Stomach (tissue), 9 donors: Measurements from ENCODE around the gene TRIM59. TPM values are rescaled to one million over a fixed set of nuclear protein-coding genes. Genes with fewer than 3 reads are reported as not detected.
"Not testable (repeated sequence)": the region's sequence is repeated elsewhere in the genome, so short reads cannot be mapped to it uniquely, and the experiment has no call there.

Experiments used
- DNase-seq, 2 donors: peaks; one replicate each; pipeline versions ENCODE4 v3.0.0 to v3.0.0-alpha.2; 2013 to 2019
- H3K27ac ChIP-seq, 5 donors: fragments of 200-600 bp in 4 of 5; sonication (generic) in 4 of 5; one replicate each; pipeline ENCODE4 v1.5.1; 2013 to 2019; ENCODE audit warnings: mild to moderate bottlenecking in 1 of 5, moderate library complexity in 1 of 5
- H3K27me3 ChIP-seq, 3 donors: fragments of 200-600 bp; sonication (generic); one replicate each; pipeline ENCODE4 v1.5.1; 2017 to 2019; ENCODE audit warnings: mixed run types in 1 of 3
- H3K36me3 ChIP-seq, 4 donors: fragments of 200-600 bp; sonication (generic); 1 replicate in 3 of 4; 2 replicates in 1 of 4; pipeline ENCODE4 v1.5.1; 2016 to 2019
- H3K4me1 ChIP-seq, 4 donors: fragments of 200-600 bp; sonication (generic); one replicate each; pipeline ENCODE4 v1.5.1; 2016 to 2019
- H3K4me3 ChIP-seq, 4 donors: fragments of 200-600 bp; sonication (generic) in 3 of 4; one replicate each; pipeline ENCODE4 v1.5.1; 2016 to 2019; ENCODE audit warnings: mild to moderate bottlenecking in 1 of 4
- H3K9me3 ChIP-seq, 4 donors: fragments of 200-600 bp; sonication (generic); one replicate each; pipeline ENCODE4 v1.5.1; 2016 to 2019
- CTCF ChIP-seq, 7 experiments: fragments of 450-650 bp in 4 of 7; fragments of 200-600 bp in 3 of 7; sonication (generic) in 3 of 7; IDR thresholded peaks; one replicate each; pipeline ENCODE4 v1.5.1; 2016 to 2019; ENCODE audit warnings: antibody characterized with exemption in 7 of 7, control low read depth in 2 of 7, mild to moderate bottlenecking in 1 of 7
- EP300 ChIP-seq: sonication (generic); formaldehyde crosslinking; IDR thresholded peaks from one replicate; pipeline ENCODE4 v1.6.1; 2017; ENCODE audit warnings: antibody characterized with exemption
- POLR2A ChIP-seq, 4 donors: fragments of 450-650 bp; IDR thresholded peaks; one replicate each; pipeline ENCODE4 v1.6.1; 2016; ENCODE audit warnings: antibody characterized with exemption in 4 of 4, control low read depth in 2 of 4, mild to moderate bottlenecking in 1 of 4, moderate library complexity in 1 of 4
- POLR2AphosphoS5 ChIP-seq, 3 donors: sonication (generic); formaldehyde crosslinking; IDR thresholded peaks; one replicate each; pipeline ENCODE4 v1.6.1; 2016; ENCODE audit warnings: antibody characterized with exemption in 3 of 3
- WGBS, 5 donors: extraction: QIAGEN DNeasy Blood & Tissue Kit in 3 of 5; methylation state at CpG; one replicate each; pipeline versions ENCODE4 v1.1.5 to v1.1.7; 2013 to 2018; 5-methylcytosine and 5-hydroxymethylcytosine counted together
- intact Hi-C: fragments of 100-400 bp; cut with DNase I; formaldehyde crosslinking; loops from one replicate; pipeline ENCODE4 v1.15.1; 2023; ENCODE audit warnings: low total_unique reads
- polyA plus RNA-seq, 3 donors: library from polyadenylated mRNA; stranded (reverse); fragments of 200-250 nt; gene quantifications; one replicate each; pipeline ENCODE4 v1.2.3, GENCODE V29; 2013
- total RNA-seq, 5 donors: library from RNA; depleted of rRNA; stranded (reverse); fragments of >200 nt; gene quantifications; one replicate each; pipeline versions ENCODE4 v1.1.0 to v1.2.3, GENCODE V29; 2014 to 2016
- donor health status: healthy with polysubstance abuse.
- donor health status: Bipolar disorder and iron deficiency.
- donor health status: healthy.

The TRIM59 gene
- total and polyA plus RNA-seq, 8 donors = 0.29 to 8.6 (median 1.3) TPM; not detected in 1

GRCh38 chr3:160454995-160455394 lies 5.4 kb upstream of the TRIM59 start:
- Histone ChIP-seq H3K36me3 (no peaks in the 10 kb centered on the region), H3K4me1 (peaks cover 0 to 6% (median 5%) of the 10 kb centered on the region in 4 donors), H3K4me3 (no peak overlapping the region), H3K27ac (no peak overlapping the region), H3K9me3 (peaks cover 0 to 2% (median 0%) of the 10 kb centered on the region in 4 donors), H3K27me3 (peaks cover 0 to 4% (median 1%) of the 10 kb centered on the region in 3 donors)
- TF ChIP-seq POLR2A (IDR thresholded peaks at IDR 0.05) (no peak), POLR2AphosphoS5 (IDR thresholded peaks at IDR 0.05) (no peak), CTCF (IDR thresholded peaks at IDR 0.05) (no peak), EP300 (no peak)
- 69 to 82% (median 80%) methylated on average over 1 of the region's 1 CpG for WGBS, 5 donors
- no peak for DNase-seq
- intact Hi-C loops = no loop called here

GRCh38 chr3:160452251-160452650 lies 2.7 kb upstream of the TRIM59 start:
- DNase-seq, H3K36me3 ChIP-seq, H3K4me3 ChIP-seq, H3K9me3 ChIP-seq, intact Hi-C loops, H3K27ac ChIP-seq: not testable (repeated sequence)
- WGBS, 5 donors = 94 to 98% (median 96%) methylated on average over 16 to 19 of the region's 19 CpGs
- peaks cover 0 to 32% (median 20%) of the 10 kb centered on the region in 4 donors for H3K4me1 ChIP-seq
- peaks cover 0 to 12% (median 11%) of the 10 kb centered on the region in 3 donors for H3K27me3 ChIP-seq

GRCh38 chr3:160451602-160452001 lies 2.0 kb upstream of the TRIM59 start:
- TF ChIP-seq CTCF (IDR thresholded peaks at IDR 0.05) = no peak
- no peak for TF ChIP-seq EP300
- TF ChIP-seq POLR2AphosphoS5 (IDR thresholded peaks at IDR 0.05) = no peak
- no peak for TF ChIP-seq POLR2A (IDR thresholded peaks at IDR 0.05)
- Histone ChIP-seq H3K27ac (no peak overlapping the region), H3K27me3 (peaks cover 0 to 12% (median 11%) of the 10 kb centered on the region in 3 donors), H3K9me3 (peaks cover 0 to 5% (median 0%) of the 10 kb centered on the region in 4 donors), H3K36me3 (no peaks in the 10 kb centered on the region), H3K4me3 (no peak overlapping the region), H3K4me1 (peaks cover 0 to 36% (median 20%) of the 10 kb centered on the region in 4 donors)
- no peak for DNase-seq
- WGBS, 5 donors = 84 to 91% (median 87%) methylated on average over 4 of the region's 4 CpGs
- intact Hi-C loops = no loop called here

GRCh38 chr3:160450846-160451245 lies 1.3 kb upstream of the TRIM59 start:
- Histone ChIP-seq H3K27ac (no peak overlapping the region), H3K4me3 (no peak overlapping the region), H3K27me3 (peaks cover 0 to 12% (median 11%) of the 10 kb centered on the region in 3 donors), H3K9me3 (peaks cover 0 to 5% (median 0%) of the 10 kb centered on the region in 4 donors), H3K4me1 (peaks cover 0 to 38% (median 20%) of the 10 kb centered on the region in 4 donors), H3K36me3 (no peaks in the 10 kb centered on the region)
- TF ChIP-seq EP300 (no peak), CTCF (IDR thresholded peaks at IDR 0.05) (no peak)
- peak in 1 of 2 donors; percentile 20 for DNase-seq
- intact Hi-C loops = no loop called here
- 66 to 76% (median 72%) methylated on average over 3 of the region's 3 CpGs for WGBS, 5 donors

GRCh38 chr3:160448845-160449635 lies 546 bp downstream of the TRIM59 start:
- peaks cover 0 to 38% (median 20%) of the 10 kb centered on the region in 4 donors for H3K4me1 ChIP-seq
- intact Hi-C loops = no loop called here
- WGBS, 5 donors = 1 to 2% (median 2%) methylated on average over 23 to 26 of the region's 26 CpGs
- peaks cover 0 to 5% (median 0%) of the 10 kb centered on the region in 4 donors for H3K9me3 ChIP-seq
- no peaks in the 10 kb centered on the region for H3K36me3 ChIP-seq
- H3K27ac ChIP-seq = peak overlapping the region; percentile 72 to 86 (median 81)
- TF ChIP-seq CTCF (IDR thresholded peaks at IDR 0.05) = no peak
- no peak for TF ChIP-seq POLR2A (IDR thresholded peaks at IDR 0.05)
- TF ChIP-seq POLR2AphosphoS5 (IDR thresholded peaks at IDR 0.05) = no peak
- H3K4me3 ChIP-seq = peak overlapping the region; percentile 51 to 62 (median 57)
- DNase-seq = peak in 1 of 2 donors; percentile 83
- peaks cover 0 to 12% (median 11%) of the 10 kb centered on the region in 3 donors for H3K27me3 ChIP-seq
